RWPE1 (cell line): ENCODE results near the gene ASPG.

Experiments used
- CTCF ChIA-PET: fragments of 350-600 bp; sonication (Branson Sonifier 250); formaldehyde crosslinking; extraction: SDS; loops from one replicate; lab custom pipeline; 2021; lab: Yijun Ruan, JAX
- POLR2A ChIA-PET: fragments of 400-600 bp; formaldehyde crosslinking; extraction: SDS; loops from one replicate; lab custom pipeline; 2020; ENCODE audit warnings: antibody characterized with exemption; ENCODE audit not compliant: low non-redundant PET; lab: Yijun Ruan, JAX
- DNase-seq: peaks from one replicate; pipeline ENCODE4 v3.0.0; 2012; ENCODE audit warnings: low spot score
- H3K27ac ChIP-seq: fragments of 450-650 bp; 2 replicates; pipeline ENCODE4 v1.5.1; 2017
- TF ChIP-seq, protein P1 (sequence below): fragments of 450-650 bp; conservative IDR thresholded peaks from 2 replicates; pipeline ENCODE4 v1.5.1; 2017; ENCODE audit warnings: low read depth, mild to moderate bottlenecking

ASPG gene

DNA sequence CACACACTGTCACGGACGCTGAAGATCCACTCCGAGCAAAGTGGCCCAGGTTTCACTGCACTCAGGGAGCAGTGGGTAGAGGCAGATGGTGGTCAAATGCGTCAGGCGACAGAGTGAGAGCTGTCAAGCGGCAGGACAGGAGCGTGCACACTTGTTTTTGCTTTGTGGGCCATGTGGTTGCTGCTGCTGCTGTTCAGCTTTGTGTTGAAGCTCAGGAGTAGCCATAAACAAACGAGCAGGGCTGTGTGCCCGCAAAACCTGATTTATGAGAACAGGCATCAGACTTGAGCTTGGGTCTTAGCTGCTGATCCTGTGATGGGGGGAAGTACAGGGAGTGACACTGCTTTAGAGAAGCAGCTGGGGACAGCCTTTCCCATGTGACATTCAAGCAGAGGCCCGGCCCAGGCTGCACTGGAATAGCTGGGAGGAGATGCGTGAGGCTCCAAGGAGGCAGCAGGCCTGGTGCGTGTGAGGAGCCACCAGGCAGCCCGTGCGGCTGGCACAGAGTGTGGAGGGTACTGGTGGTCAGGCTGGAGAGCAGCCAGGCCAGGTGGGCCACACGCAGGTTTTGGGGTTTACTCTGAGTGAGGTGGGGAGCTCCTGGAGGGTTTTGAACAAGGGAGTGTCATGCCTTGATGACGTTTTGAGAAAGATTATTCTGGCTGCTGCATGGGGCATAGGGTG lies 31.1 kb upstream of the ASPG start:
- no peak overlapping the region for H3K27ac ChIP-seq
- ChIA-PET CTCF (interaction anchor here (0.6 kb wide), 1 partner anchor 224 kb away, joined by 3 read pairs; no protein-coding TSS in a partner anchor), POLR2A (no interaction called here)
- no peak for DNase-seq
- TF ChIP-seq, protein P1, sequence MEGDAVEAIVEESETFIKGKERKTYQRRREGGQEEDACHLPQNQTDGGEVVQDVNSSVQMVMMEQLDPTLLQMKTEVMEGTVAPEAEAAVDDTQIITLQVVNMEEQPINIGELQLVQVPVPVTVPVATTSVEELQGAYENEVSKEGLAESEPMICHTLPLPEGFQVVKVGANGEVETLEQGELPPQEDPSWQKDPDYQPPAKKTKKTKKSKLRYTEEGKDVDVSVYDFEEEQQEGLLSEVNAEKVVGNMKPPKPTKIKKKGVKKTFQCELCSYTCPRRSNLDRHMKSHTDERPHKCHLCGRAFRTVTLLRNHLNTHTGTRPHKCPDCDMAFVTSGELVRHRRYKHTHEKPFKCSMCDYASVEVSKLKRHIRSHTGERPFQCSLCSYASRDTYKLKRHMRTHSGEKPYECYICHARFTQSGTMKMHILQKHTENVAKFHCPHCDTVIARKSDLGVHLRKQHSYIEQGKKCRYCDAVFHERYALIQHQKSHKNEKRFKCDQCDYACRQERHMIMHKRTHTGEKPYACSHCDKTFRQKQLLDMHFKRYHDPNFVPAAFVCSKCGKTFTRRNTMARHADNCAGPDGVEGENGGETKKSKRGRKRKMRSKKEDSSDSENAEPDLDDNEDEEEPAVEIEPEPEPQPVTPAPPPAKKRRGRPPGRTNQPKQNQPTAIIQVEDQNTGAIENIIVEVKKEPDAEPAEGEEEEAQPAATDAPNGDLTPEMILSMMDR: no peak

GRCh38 chr14:104062281-104062680 lies 23.2 kb upstream of the ASPG start:
- TF ChIP-seq, protein P1: no peak
- DNase-seq: no peak
- ChIA-PET CTCF (interaction anchor here (1.4 kb wide), 1 partner anchor 14 kb away, joined by 5 read pairs; no protein-coding TSS in a partner anchor), POLR2A (no interaction called here)
- no peak overlapping the region for H3K27ac ChIP-seq

DNA sequence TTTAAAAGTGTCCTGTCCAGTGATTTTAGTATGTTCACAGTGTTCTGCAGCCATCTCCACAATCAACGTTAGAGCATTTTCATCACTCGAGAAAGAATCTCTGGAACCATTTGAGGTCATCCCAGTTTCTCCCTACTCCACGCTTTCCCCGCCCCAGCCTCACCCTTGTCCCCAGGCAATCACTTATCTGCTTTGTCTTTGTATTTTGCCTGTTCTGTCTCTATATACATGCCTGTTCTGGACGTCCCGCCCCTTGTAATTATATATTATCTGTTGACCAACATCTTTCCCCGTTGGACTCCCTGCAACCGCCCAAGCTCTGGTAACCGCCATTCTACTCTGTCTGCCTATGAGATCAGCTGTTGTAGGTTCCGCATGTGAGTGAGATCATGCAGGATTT lies 21.5 kb upstream of the ASPG start:
- TF ChIP-seq, protein P1: no peak
- CTCF ChIA-PET: no interaction called here
- POLR2A ChIA-PET: no interaction called here
- no peak overlapping the region for H3K27ac ChIP-seq
- no peak for DNase-seq

DNA sequence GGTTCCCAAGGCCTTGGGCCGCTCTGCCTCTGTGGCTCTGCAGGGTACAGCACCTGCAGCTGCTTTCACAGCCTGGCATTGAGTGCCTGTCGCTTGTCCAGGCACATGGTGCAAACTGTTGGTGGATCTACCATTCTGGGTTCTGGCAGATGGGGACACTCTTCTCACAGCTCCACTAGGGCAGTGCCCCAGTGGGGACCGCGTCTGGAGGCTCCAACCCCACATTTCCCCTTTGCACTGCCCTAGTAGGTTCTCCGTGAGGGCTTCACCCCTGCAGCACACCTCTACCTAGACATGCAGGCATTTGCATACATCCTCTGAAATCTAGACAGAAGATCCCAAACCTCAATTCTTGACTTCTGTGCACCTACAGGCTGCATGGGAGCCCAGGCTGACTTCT lies 19.2 kb upstream of the ASPG start:
- CTCF ChIA-PET: no interaction called here
- POLR2A ChIA-PET: no interaction called here

GRCh38 chr14:104066719-104067295 lies 18.7 kb upstream of the ASPG start:
- TF ChIP-seq, protein P1: no peak
- DNase-seq: no peak
- no peak overlapping the region for H3K27ac ChIP-seq
- ChIA-PET CTCF (no interaction called here), POLR2A (no interaction called here)

More for the DNA sequence above, 19.2 kb upstream of the ASPG start:
- no peak for DNase-seq
- TF ChIP-seq, protein P1: no peak
- H3K27ac ChIP-seq: no peak overlapping the region

- H3K27ac ChIP-seq: no peak overlapping the region
- TF ChIP-seq, protein P1: no peak
- ChIA-PET CTCF (interaction anchor here (1.1 kb wide), 1 partner anchor 12 kb away, joined by 3 read pairs; no protein-coding TSS in a partner anchor), POLR2A (no interaction called here)
- DNase-seq: no peak
These were observed 16.0 kb upstream of the ASPG start for GRCh38 chr14:104069541-104069940.
